GM12864 (cell line): ENCODE results near the gene NACAD.

Experiments used
- DNase-seq: peaks from one replicate; pipeline ENCODE4 v3.0.0-alpha.2; 2011; ENCODE audit warnings: low read depth
- H3K4me3 ChIP-seq: 2 replicates; pipeline ENCODE4 v1.5.1; 2011; ENCODE audit warnings: mild to moderate bottlenecking, low read depth, low read length, control low read depth
- CTCF ChIP-seq: IDR thresholded peaks from 2 replicates; pipeline ENCODE4 v1.5.1; 2011; ENCODE audit warnings: low read depth, mild to moderate bottlenecking, moderate library complexity, low read length, control low read depth, inconsistent platforms; ENCODE audit errors: missing control alignments

Gene NACAD

GRCh38 chr7:45052011-45052410 lies 36.8 kb downstream of the NACAD start:
- TF ChIP-seq CTCF: no peak
- no peak for DNase-seq
- no peak overlapping the region for H3K4me3 ChIP-seq

GRCh38 chr7:45050198-45050597 lies 38.6 kb downstream of the NACAD start:
- TF ChIP-seq CTCF: no peak
- H3K4me3 ChIP-seq: no peak overlapping the region
- DNase-seq: no peak

- H3K4me3 ChIP-seq: no peak overlapping the region
- no peak for TF ChIP-seq CTCF
- no peak for DNase-seq
Observed at GRCh38 chr7:45048748-45049147, 40.0 kb downstream of the NACAD start.

GRCh38 chr7:45044338-45044737 lies 44.4 kb downstream of the NACAD start:
- H3K4me3 ChIP-seq: no peak overlapping the region
- no peak for TF ChIP-seq CTCF
- DNase-seq: no peak

DNA sequence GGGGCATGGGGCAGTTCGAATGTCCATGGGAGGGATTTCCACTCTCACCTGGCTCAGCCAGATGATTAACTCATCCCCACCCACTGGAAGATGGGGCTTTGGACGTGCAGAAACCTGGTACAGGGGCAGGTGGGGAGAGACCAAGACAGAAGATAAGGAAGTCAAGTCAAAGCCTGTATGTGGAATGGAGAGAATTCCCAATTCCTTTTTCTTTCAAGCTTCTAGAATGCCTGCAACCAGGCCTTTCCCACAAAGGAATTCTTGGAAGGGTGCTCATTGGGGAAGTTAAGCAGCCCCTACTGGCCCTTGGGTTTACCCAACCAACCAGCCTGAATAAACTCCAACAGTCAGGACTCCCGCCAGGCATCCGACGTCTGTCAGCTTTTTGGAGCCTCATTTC lies 49.7 kb downstream of the NACAD start:
- no peak for TF ChIP-seq CTCF
- no peak for DNase-seq
- no peak overlapping the region for H3K4me3 ChIP-seq

DNA sequence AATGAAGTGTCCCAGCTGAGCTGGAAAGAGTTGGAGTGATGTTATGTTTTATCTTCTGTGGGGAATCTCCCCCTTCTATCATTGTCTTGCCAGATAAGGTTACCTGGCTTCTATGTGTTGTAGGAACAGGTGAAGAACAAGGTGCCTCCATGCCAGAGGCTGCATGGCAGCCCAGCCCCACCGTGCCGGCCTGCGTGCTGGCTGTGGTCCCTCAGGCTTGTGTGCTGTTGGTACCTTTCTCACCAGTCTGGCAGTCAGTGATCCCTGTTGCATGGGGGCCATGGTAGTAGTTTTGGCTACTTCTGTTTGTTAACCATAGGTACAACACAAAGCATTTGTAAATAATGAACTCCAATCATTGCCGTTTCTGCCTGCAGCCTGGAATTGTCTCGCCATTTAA lies 50.9 kb downstream of the NACAD start:
- H3K4me3 ChIP-seq: no peak overlapping the region
- TF ChIP-seq CTCF: no peak
- no peak for DNase-seq

DNA sequence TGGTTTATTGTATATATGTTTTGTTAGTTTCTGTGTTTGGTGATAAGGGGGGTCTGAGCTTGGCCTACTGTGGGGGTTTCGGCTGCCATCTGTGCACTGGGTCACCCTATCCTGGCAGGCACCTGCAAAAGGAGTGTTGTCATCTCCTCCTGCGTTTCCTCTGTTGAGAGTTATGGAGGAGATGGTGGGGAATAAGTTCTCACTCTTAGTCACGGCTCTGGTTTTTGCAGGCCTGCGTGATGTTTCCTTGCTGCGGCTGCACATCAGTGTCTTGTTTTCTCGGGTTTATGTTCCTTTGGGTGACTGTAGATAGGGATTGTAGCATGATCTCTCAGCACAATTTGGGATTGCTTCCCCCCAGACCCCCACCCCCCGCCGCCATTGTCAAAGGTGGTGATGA lies 52.0 kb downstream of the NACAD start:
- DNase-seq: no peak
- H3K4me3 ChIP-seq: no peak overlapping the region
- no peak for TF ChIP-seq CTCF
